ENCODE data around the gene ZNF35.

The ZNF35 gene

DNA sequence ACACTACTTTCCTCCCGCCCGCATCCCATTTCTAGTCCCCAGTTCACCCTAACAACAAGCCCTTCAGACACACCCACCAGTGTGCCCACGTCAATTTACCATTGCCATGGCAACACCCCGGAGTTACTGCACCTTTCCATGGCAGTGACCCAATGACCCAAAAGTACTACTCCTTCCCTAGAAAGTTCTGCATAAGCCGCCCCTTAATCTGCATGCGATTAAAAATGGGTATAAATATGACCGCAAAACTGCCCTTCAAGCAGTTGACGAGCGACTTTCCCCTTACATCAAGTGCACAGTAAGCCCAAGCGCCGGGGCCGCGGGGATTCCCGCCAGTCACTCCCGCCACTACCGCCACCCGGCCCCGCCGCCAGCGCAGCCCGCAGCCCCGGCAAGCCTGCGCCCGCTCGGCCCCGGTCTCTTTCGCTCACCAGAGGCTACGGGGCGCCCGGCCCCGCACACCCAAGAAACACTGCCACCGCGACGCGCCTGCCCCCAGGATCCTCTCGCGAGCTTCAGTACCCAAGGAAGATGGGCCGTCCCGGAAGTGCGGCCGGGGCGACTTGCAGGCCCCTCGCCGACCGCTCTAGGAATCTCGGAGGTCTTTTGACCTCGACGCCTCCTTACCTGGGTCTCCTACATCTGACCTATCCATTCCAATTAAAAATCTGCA, 36.7 kb downstream of the ZNF35 start:
- DNase-seq (ENCODE audit: low read depth): peak; percentile 14

- no peak for DNase-seq (ENCODE audit: low read depth)
Measured at GRCh38 chr3:44687898-44688297, 39.4 kb downstream of the ZNF35 start.
